HepG2 (cell line): ENCODE measurements around the gene KIAA0930. TPM values are rescaled to one million over a fixed set of nuclear protein-coding genes. Genes with fewer than 3 reads are reported as not detected.

Experiments used
- AGO2 ChIP-seq: fragments of 200-400 bp; formaldehyde crosslinking; optimal IDR thresholded peaks from 2 replicates; pipeline ENCODE3; 2017; ENCODE audit warnings: mild to moderate bottlenecking, low read depth, low read length, moderate library complexity
- BHLHE40 ChIP-seq: IDR thresholded peaks from 2 replicates; pipeline ENCODE4 v1.6.1; 2011; ENCODE audit warnings: low read length, improper control_type of control experiment
- FOXM1 ChIP-seq: sonication (generic); formaldehyde crosslinking; IDR thresholded peaks from 2 replicates; pipeline ENCODE4 v1.5.0; 2020; ENCODE audit warnings: missing genetic modification reagents
- GABPB1 ChIP-seq: IDR thresholded peaks from 2 replicates; pipeline ENCODE4 v1.6.1; 2016; ENCODE audit warnings: mild to moderate bottlenecking, missing genetic modification reagents, moderate library complexity, missing compliant biosample characterization
- HDAC1 ChIP-seq: sonication (generic); formaldehyde crosslinking; IDR thresholded peaks from 2 replicates; pipeline ENCODE4 v1.5.1; 2020; ENCODE audit warnings: mild to moderate bottlenecking, missing genetic modification reagents
- ISX ChIP-seq: sonication (generic); formaldehyde crosslinking; conservative IDR thresholded peaks from 2 replicates; pipeline ENCODE4 v1.5.0; 2020; ENCODE audit warnings: missing genetic modification reagents
- KDM2A ChIP-seq: sonication (generic); formaldehyde crosslinking; IDR thresholded peaks from 2 replicates; pipeline ENCODE4 v1.4.0; 2020; ENCODE audit warnings: low read depth, missing genetic modification reagents, borderline replicate concordance
- MATR3 ChIP-seq: sonication (generic); formaldehyde crosslinking; IDR thresholded peaks from 2 replicates; pipeline ENCODE4 v1.4.0; 2020; ENCODE audit warnings: missing genetic modification reagents
- NONO ChIP-seq, 2 experiments: fragments of 450-650 bp in 1 of 2; sonication (generic) in 1 of 2; formaldehyde crosslinking in 1 of 2; IDR thresholded peaks in 1 of 2; conservative IDR thresholded peaks in 1 of 2; 2 replicates each; pipeline versions ENCODE4 v1.6.1 to v1.8.0; 2017 to 2022; ENCODE audit warnings: mild to moderate bottlenecking in 1 of 2, missing genetic modification reagents in 1 of 2, moderate library complexity in 1 of 2
- NPAS2 ChIP-seq: sonication (generic); formaldehyde crosslinking; IDR thresholded peaks from 2 replicates; pipeline ENCODE4 v1.8.0; 2022; ENCODE audit warnings: mild to moderate bottlenecking, missing genetic modification reagents, borderline replicate concordance
- PCBP1 ChIP-seq: fragments of 200-400 bp; formaldehyde crosslinking; IDR thresholded peaks from 2 replicates; pipeline ENCODE4 v1.6.1; 2017; ENCODE audit warnings: mild to moderate bottlenecking, low read depth, low read length, borderline replicate concordance
- SMAD1 ChIP-seq: sonication (generic); formaldehyde crosslinking; IDR thresholded peaks from 2 replicates; pipeline ENCODE4 v1.4.0; 2020; ENCODE audit warnings: missing genetic modification reagents, low read depth, mild to moderate bottlenecking, borderline replicate concordance
- SRSF9 ChIP-seq: fragments of 200-400 bp; formaldehyde crosslinking; IDR thresholded peaks from 2 replicates; pipeline ENCODE4 v1.6.1; 2018; ENCODE audit warnings: borderline replicate concordance, mild to moderate bottlenecking, low read depth, low read length; ENCODE audit not compliant: insufficient read depth, poor library complexity, severe bottlenecking
- ZKSCAN8 ChIP-seq: IDR thresholded peaks from 2 replicates; pipeline ENCODE4 v1.6.1; 2016; ENCODE audit warnings: borderline replicate concordance, missing genetic modification reagents, missing compliant biosample characterization
- ZMYM4 ChIP-seq: sonication (generic); formaldehyde crosslinking; IDR thresholded peaks from 2 replicates; pipeline ENCODE4 v1.8.1; 2023; ENCODE audit warnings: mild to moderate bottlenecking, missing genetic modification reagents
- ZNF225 ChIP-seq: sonication (generic); formaldehyde crosslinking; IDR thresholded peaks from 2 replicates; pipeline ENCODE4 v1.4.0; 2020; ENCODE audit warnings: mild to moderate bottlenecking, missing genetic modification reagents
- ZNF337 ChIP-seq: sonication (generic); formaldehyde crosslinking; IDR thresholded peaks from 2 replicates; pipeline ENCODE4 v1.5.1; 2020; ENCODE audit warnings: missing genetic modification reagents, low read depth, mild to moderate bottlenecking, borderline replicate concordance
- ZNF619 ChIP-seq: sonication (generic); formaldehyde crosslinking; IDR thresholded peaks from 2 replicates; pipeline ENCODE4 v1.4.0; 2020; ENCODE audit warnings: mild to moderate bottlenecking, missing genetic modification reagents
- polyA plus RNA-seq, 8 experiments: library from polyadenylated mRNA; depleted of rRNA in 3 of 8; stranded (reverse) in 7 of 8; unstranded in 1 of 8; fragments of >200 nt; fragmentation: Illumina TruSeq in 4 of 8; extraction: Trizol in 4 of 8; gene quantifications; 2 replicates each; pipeline versions ENCODE4 v1.2.1 to v1.2.3, GENCODE V29; 2011 to 2016; ENCODE audit warnings: low read depth in 4 of 8, missing spikeins in 1 of 8, mixed read lengths in 1 of 8; ENCODE audit not compliant: insufficient read depth in 1 of 8
- total RNA-seq, 5 experiments: library from RNA; depleted of rRNA; stranded (reverse); fragments of >200 nt; fragmentation: Illumina TruSeq; extraction: Trizol; gene quantifications; 2 replicates each; pipeline ENCODE4 v1.2.3, GENCODE V29; 2016; ENCODE audit warnings: low read depth in 1 of 5
- TF ChIP-seq, protein P1 (sequence below): sonication (generic); formaldehyde crosslinking; IDR thresholded peaks from 2 replicates; pipeline ENCODE4 v1.4.0; 2020; ENCODE audit warnings: mild to moderate bottlenecking, missing genetic modification reagents
- TF ChIP-seq, protein P2 (sequence below): sonication (generic); formaldehyde crosslinking; conservative IDR thresholded peaks from 2 replicates; pipeline ENCODE4 v1.5.0; 2020; ENCODE audit warnings: missing genetic modification reagents
- TF ChIP-seq, protein P3 (sequence below): sonication (generic); formaldehyde crosslinking; IDR thresholded peaks from 2 replicates; pipeline ENCODE4 v1.9.0; 2022; ENCODE audit warnings: low read depth, missing genetic modification reagents
- TF ChIP-seq, protein P4 (sequence below): sonication (generic); formaldehyde crosslinking; IDR thresholded peaks from 2 replicates; pipeline ENCODE4 v1.5.0; 2020; ENCODE audit warnings: missing genetic modification reagents

The KIAA0930 gene
- total and polyA plus RNA-seq, 2 of the 13 experiments (the other 11 are each of a cell fraction or from before 2014, with no cell fraction given), result 27.0 to 38.2 TPM

DNA sequence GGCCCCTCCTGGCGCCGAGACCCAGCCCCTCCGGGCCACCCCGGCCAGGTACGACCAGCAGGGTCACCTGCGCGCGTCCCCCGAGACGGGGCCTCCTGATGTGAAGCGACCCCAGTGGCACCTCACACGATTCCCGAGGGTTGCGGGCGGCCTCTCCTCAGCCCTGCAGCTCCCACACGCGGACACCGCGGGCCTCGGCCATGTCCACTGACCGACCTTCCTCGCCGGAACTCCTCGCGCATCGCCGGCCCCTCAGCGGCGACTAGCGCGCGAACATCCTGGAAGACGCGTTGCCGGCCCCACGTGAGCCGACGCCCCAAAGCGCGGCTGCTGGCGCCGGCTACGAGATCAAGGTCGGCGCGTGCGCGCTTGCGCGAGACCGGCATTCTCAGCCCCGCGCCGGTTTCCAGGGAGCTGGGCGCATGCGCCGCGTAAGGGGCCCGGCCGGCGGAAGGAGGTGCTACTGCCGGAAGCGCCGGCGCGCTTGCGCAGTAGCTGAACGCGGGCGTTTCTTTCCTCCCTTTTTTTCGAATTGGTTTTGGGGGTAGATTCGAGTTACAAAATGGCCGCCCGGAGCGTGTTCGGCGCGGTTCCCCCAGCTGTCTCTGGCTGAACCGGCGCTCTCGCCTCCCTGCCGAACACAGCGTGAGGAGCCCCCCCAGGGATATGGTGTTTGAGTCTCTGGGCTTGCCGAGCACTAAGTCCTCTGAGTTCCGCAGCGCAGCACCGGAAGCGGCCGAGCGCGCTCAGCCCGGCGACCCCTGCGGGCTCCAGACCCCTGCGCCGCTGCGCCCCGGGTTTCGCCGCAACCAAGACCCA, 77.0 kb downstream of the KIAA0930 start, which contains the start of gene NUP50 (continued):
- TF ChIP-seq, protein P1, sequence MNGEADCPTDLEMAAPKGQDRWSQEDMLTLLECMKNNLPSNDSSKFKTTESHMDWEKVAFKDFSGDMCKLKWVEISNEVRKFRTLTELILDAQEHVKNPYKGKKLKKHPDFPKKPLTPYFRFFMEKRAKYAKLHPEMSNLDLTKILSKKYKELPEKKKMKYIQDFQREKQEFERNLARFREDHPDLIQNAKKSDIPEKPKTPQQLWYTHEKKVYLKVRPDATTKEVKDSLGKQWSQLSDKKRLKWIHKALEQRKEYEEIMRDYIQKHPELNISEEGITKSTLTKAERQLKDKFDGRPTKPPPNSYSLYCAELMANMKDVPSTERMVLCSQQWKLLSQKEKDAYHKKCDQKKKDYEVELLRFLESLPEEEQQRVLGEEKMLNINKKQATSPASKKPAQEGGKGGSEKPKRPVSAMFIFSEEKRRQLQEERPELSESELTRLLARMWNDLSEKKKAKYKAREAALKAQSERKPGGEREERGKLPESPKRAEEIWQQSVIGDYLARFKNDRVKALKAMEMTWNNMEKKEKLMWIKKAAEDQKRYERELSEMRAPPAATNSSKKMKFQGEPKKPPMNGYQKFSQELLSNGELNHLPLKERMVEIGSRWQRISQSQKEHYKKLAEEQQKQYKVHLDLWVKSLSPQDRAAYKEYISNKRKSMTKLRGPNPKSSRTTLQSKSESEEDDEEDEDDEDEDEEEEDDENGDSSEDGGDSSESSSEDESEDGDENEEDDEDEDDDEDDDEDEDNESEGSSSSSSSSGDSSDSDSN (CRISPR knock-in tag), result peak; percentile 89
- TF ChIP-seq BHLHE40 (peak; percentile 100), MATR3 (CRISPR knock-in tag) (no peak), HDAC1 (CRISPR knock-in tag) (peak; percentile 97), GABPB1 (CRISPR knock-in tag) (peak; percentile 88), NPAS2 (CRISPR knock-in tag) (no peak), ZKSCAN8 (CRISPR knock-in tag) (no peak), SRSF9 (no peak), ZMYM4 (peak; percentile 78), ZNF619 (CRISPR knock-in tag) (no peak), NONO (IDR thresholded peaks at IDR 0.05) (no peak), NONO (CRISPR knock-in tag; conservative IDR thresholded peaks at IDR 0.05) (peak; percentile 91), KDM2A (peak; percentile 70; the same call in 1 of the 2 replicates), ISX (CRISPR knock-in tag) (no peak; the same call in 1 of the 2 replicates), FOXM1 (CRISPR knock-in tag) (no peak), PCBP1 (no peak), ZNF225 (peak; percentile 69; the same call in 1 of the 2 replicates), AGO2 (peak; percentile 69), ZNF337 (CRISPR knock-in tag) (0 out of 2 replicates have a peak, but pooled peaks have one; percentile 90), SMAD1 (CRISPR knock-in tag) (0 out of 2 replicates have a peak, but pooled peaks have one; percentile 75)
- TF ChIP-seq, protein P2, sequence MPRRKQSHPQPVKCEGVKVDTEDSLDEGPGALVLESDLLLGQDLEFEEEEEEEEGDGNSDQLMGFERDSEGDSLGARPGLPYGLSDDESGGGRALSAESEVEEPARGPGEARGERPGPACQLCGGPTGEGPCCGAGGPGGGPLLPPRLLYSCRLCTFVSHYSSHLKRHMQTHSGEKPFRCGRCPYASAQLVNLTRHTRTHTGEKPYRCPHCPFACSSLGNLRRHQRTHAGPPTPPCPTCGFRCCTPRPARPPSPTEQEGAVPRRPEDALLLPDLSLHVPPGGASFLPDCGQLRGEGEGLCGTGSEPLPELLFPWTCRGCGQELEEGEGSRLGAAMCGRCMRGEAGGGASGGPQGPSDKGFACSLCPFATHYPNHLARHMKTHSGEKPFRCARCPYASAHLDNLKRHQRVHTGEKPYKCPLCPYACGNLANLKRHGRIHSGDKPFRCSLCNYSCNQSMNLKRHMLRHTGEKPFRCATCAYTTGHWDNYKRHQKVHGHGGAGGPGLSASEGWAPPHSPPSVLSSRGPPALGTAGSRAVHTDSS (CRISPR knock-in tag), result no peak
- TF ChIP-seq, protein P3, sequence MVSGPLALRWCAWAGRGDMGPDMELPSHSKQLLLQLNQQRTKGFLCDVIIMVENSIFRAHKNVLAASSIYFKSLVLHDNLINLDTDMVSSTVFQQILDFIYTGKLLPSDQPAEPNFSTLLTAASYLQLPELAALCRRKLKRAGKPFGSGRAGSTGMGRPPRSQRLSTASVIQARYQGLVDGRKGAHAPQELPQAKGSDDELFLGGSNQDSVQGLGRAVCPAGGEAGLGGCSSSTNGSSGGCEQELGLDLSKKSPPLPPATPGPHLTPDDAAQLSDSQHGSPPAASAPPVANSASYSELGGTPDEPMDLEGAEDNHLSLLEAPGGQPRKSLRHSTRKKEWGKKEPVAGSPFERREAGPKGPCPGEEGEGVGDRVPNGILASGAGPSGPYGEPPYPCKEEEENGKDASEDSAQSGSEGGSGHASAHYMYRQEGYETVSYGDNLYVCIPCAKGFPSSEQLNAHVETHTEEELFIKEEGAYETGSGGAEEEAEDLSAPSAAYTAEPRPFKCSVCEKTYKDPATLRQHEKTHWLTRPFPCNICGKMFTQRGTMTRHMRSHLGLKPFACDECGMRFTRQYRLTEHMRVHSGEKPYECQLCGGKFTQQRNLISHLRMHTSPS, result no peak
- TF ChIP-seq, protein P4, sequence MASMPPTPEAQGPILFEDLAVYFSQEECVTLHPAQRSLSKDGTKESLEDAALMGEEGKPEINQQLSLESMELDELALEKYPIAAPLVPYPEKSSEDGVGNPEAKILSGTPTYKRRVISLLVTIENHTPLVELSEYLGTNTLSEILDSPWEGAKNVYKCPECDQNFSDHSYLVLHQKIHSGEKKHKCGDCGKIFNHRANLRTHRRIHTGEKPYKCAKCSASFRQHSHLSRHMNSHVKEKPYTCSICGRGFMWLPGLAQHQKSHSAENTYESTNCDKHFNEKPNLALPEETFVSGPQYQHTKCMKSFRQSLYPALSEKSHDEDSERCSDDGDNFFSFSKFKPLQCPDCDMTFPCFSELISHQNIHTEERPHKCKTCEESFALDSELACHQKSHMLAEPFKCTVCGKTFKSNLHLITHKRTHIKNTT, result no peak
